K562 (cell line): ENCODE results near the gene WDPCP. TPM values are rescaled to one million over a fixed set of nuclear protein-coding genes. Genes with fewer than 3 reads are reported as not detected.

Experiments
- ATF2 ChIP-seq: sonication (generic); formaldehyde crosslinking; IDR thresholded peaks from 2 replicates; pipeline ENCODE4 v1.8.1; 2022; ENCODE audit warnings: missing genetic modification reagents
- BRD9 ChIP-seq: fragments of 450-650 bp; IDR thresholded peaks from 2 replicates; pipeline ENCODE4 v1.6.1; 2018; ENCODE audit warnings: low read depth; ENCODE audit not compliant: partially characterized antibody
- GTF2B ChIP-seq: IDR thresholded peaks from 2 replicates; pipeline ENCODE4 v1.6.1; 2011; ENCODE audit not compliant: insufficient read length; ENCODE audit errors: extremely low read depth
- HNRNPUL1 ChIP-seq: fragments of 200-400 bp; formaldehyde crosslinking; IDR thresholded peaks from 2 replicates; pipeline ENCODE4 v1.6.1; 2017; ENCODE audit warnings: low read length
- MEIS2 ChIP-seq: fragments of 450-650 bp; IDR thresholded peaks from 2 replicates; pipeline ENCODE4 v1.6.1; 2014; ENCODE audit warnings: mild to moderate bottlenecking; ENCODE audit not compliant: partially characterized antibody
- MNT ChIP-seq, 2 experiments: fragments of 450-650 bp; conservative IDR thresholded peaks; 2 replicates each; pipeline ENCODE4 v1.6.1; 2017; ENCODE audit warnings: mild to moderate bottlenecking in 2 of 2, moderate library complexity in 2 of 2
- NR1H2 ChIP-seq: sonication (generic); formaldehyde crosslinking; IDR thresholded peaks from 2 replicates; pipeline ENCODE4 v1.4.0; 2020; ENCODE audit warnings: mild to moderate bottlenecking, missing genetic modification reagents
- PBX2 ChIP-seq, 2 experiments: IDR thresholded peaks in 1 of 2; conservative IDR thresholded peaks in 1 of 2; 2 replicates each; pipeline ENCODE4 v1.6.1; 2016; ENCODE audit warnings: low read depth in 2 of 2, mild to moderate bottlenecking in 1 of 2, missing compliant biosample characterization in 1 of 2, missing genetic modification characterization in 1 of 2, moderate library complexity in 1 of 2
- RAD51 ChIP-seq: fragments of 450-650 bp; IDR thresholded peaks from 2 replicates; pipeline ENCODE4 v1.7.1; 2016; ENCODE audit warnings: low read depth, mild to moderate bottlenecking, borderline replicate concordance
- RBFOX2 ChIP-seq: fragments of 200-400 bp; formaldehyde crosslinking; IDR thresholded peaks from 2 replicates; pipeline ENCODE4 v1.6.1; 2017; ENCODE audit warnings: low read depth, mild to moderate bottlenecking, low read length, moderate library complexity
- SIRT6 ChIP-seq: IDR thresholded peaks from one replicate; pipeline ENCODE4 v1.6.1; 2012; ENCODE audit warnings: low read depth, mild to moderate bottlenecking, control low read depth, inconsistent platforms, low read length, moderate library complexity
- SMARCC2 ChIP-seq: fragments of 450-650 bp; IDR thresholded peaks from 2 replicates; pipeline ENCODE4 v1.6.1; 2017; ENCODE audit warnings: antibody characterized with exemption, moderate library complexity, mild to moderate bottlenecking, low read depth
- SOX6 ChIP-seq: fragments of 450-650 bp; IDR thresholded peaks from 2 replicates; pipeline ENCODE4 v1.6.1; 2014; ENCODE audit warnings: mild to moderate bottlenecking
- SUPT5H ChIP-seq: fragments of 450-650 bp; IDR thresholded peaks from 2 replicates; pipeline ENCODE4 v1.6.1; 2016
- ZBTB5 ChIP-seq: fragments of 450-650 bp; IDR thresholded peaks from 2 replicates; pipeline ENCODE4 v1.6.1; 2017; ENCODE audit warnings: antibody characterized with exemption
- ZFP1 ChIP-seq: fragments of 450-650 bp; formaldehyde crosslinking; IDR thresholded peaks from 2 replicates; pipeline ENCODE4 v1.4.0; 2020; ENCODE audit warnings: mild to moderate bottlenecking, mixed read lengths
- ZNF134 ChIP-seq: fragments of 250-450 bp; sonication (Bioruptor Pico); conservative IDR thresholded peaks from 2 replicates; pipeline ENCODE4 v1.4.0; 2020
- ZNF778 ChIP-seq: fragments of 450-650 bp; formaldehyde crosslinking; IDR thresholded peaks from 2 replicates; pipeline ENCODE4 v1.4.0; 2020; ENCODE audit warnings: mild to moderate bottlenecking, moderate library complexity
- polyA plus RNA-seq, 8 experiments: library from polyadenylated mRNA; depleted of rRNA in 4 of 8; stranded (reverse) in 5 of 8; unstranded in 3 of 8; fragments of >200 nt; fragmentation: Nextera tagmentation in 2 of 8; fragmentation: Illumina TruSeq in 1 of 8; extraction: Ambion mirVana in 2 of 8; extraction: Trizol in 1 of 8; gene quantifications; 2 replicates each; pipeline versions ENCODE4 v1.2.1 to v1.2.3, GENCODE V29; 2011 to 2014; ENCODE audit warnings: inconsistent platforms in 1 of 8, missing spikeins in 1 of 8
- total RNA-seq, 7 experiments: library from RNA; depleted of rRNA in 6 of 7; stranded (reverse); fragments of >200 nt in 6 of 7; fragmentation: Illumina TruSeq in 2 of 7; extraction: Trizol in 2 of 7; gene quantifications; 2 replicates each; pipeline versions ENCODE4 v1.2.1 to v1.2.3, GENCODE V29; 2011 to 2021; ENCODE audit warnings: low replicate concordance in 1 of 7

WDPCP gene
- total and polyA plus RNA-seq, 9 of the 15 experiments (the other 6 are each of a cell fraction or from before 2014, with no cell fraction given): 1.4 to 6.4 (median 5.5) TPM

GRCh38 chr2:63218800-63219526 lies 369.3 kb downstream of the WDPCP start (continued):
- TF ChIP-seq ZBTB5: no peak
- peak; percentile 86 for TF ChIP-seq MEIS2
- no peak for TF ChIP-seq BRD9
- peak; percentile 55; the same call in 1 of the 2 replicates for TF ChIP-seq PBX2 (CRISPR knock-in tag; IDR thresholded peaks at IDR 0.05; ENCODE audit: low read depth)
- TF ChIP-seq PBX2 (tag; conservative IDR thresholded peaks at IDR 0.05; ENCODE audit: low read depth): peak; percentile 57
- TF ChIP-seq NR1H2 (CRISPR knock-in tag): no peak
- no peak for TF ChIP-seq GTF2B
- TF ChIP-seq ZFP1: no peak
- no peak for TF ChIP-seq SIRT6
- TF ChIP-seq SMARCC2: no peak
- TF ChIP-seq RBFOX2: 0 out of 2 replicates have a peak, but pooled peaks have one; percentile 41
- no peak for TF ChIP-seq ZNF134 (CRISPR knock-in tag)
- TF ChIP-seq SUPT5H: 0 out of 2 replicates have a peak, but pooled peaks have one; percentile 25
- TF ChIP-seq ZNF778 (CRISPR knock-in tag): no peak
- no peak for TF ChIP-seq HNRNPUL1
- no peak for TF ChIP-seq ATF2 (CRISPR knock-in tag)
- TF ChIP-seq RAD51: no peak
- no peak for TF ChIP-seq MNT (conservative IDR thresholded peaks at IDR 0.05)
- TF ChIP-seq SOX6: peak; percentile 37; the same call in 1 of the 2 replicates
